ENCODE data around the gene LOXL4.
"Not testable (repeated sequence)": the region's sequence is repeated elsewhere in the genome, so short reads cannot be mapped to it uniquely, and the experiment has no call there.

Gene LOXL4

GRCh38 chr10:98246911-98247805 lies 20.8 kb downstream of the LOXL4 start:
- no peak for DNase-seq (ENCODE audit: low read depth in 2 of 3, low spot score in 2 of 3)

DNA sequence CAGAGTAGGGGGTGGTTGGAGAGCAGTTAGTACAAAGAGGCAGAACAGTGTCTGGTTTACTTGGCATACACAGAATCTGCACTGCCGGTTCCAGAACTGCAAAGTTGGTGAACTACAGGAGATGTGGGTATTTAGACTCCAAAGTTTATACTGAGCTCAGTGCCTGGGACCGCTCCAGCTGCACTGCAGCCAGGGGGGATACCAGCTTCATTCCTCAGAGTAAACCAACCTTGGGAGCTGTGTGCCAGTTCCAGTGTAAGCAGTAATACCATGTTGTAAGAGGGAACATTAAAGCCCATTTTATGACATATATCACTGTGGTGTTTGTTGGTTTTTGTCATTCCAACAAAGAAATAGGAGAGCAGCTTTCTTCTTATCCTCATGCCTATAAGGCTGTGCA lies 23.4 kb downstream of the LOXL4 start:
- no peak for DNase-seq (ENCODE audit: low read depth in 2 of 3, low spot score in 2 of 3)

DNA sequence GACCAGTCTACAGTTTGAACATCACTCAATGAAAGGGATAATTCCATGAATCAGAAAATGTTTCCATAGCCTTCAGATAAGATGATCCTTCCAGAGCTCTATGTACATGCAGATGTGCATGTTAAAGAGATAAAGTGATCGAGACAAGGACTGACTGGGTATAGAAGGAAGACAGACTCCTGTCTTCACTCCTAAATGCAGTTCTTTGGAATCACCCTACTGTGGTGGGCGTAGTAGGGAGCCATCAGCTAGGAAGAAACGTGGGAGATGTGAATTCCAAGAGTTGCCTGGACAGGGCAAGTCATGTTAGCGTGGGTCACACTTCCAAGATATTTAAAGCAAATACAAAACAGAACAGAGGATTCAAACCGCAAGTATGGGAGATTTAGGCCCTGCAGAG lies 23.9 kb downstream of the LOXL4 start:
- no peak for DNase-seq (ENCODE audit: low read depth in 2 of 3, low spot score in 2 of 3)

DNA sequence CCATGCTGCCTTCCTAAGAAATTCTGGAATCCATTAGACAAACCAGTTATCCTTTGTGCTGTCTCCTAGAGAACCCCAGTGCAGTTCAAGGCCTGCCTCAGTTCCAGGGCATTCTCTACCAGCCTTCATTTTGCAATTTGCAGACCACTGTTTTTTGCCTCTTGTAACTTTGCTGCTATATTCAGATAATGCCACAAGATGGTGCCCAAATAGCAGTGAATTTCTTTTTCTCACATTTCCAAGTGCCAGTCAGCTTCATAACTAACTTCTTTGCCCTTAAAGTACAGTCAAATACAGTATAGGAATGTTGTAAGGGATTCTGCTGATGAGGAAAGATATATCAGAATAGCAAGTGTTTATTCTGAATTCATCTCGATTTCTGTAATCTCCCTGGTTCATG lies 25.2 kb downstream of the LOXL4 start:
- DNase-seq (ENCODE audit: low read depth in 2 of 3, low spot score in 2 of 3): no peak

DNA sequence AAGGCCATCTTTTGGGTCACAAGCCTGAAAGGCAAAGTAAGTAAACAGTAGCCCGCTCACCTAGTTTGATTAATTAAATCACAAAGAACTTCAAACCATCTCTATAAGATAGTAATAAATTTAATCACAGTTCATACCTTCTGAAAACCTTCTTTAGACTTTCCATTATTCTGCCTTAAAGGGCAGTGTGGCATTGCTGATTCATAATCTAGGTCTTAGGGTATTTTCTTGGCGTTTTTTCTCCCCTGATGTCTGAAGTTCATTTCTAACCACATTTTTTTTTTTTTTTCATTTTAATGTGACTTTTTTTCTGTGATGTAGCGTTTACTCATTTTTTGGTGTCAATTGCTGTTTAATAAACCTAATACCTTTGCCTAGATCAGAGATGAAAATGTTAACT lies 27.5 kb downstream of the LOXL4 start:
- DNase-seq (ENCODE audit: low read depth in 2 of 3, low spot score in 2 of 3): no peak

- DNase-seq (ENCODE audit: low read depth in 2 of 3, low spot score in 2 of 3): no peak
Observed at GRCh38 chr10:98238391-98238790, 29.6 kb downstream of the LOXL4 start.

DNA sequence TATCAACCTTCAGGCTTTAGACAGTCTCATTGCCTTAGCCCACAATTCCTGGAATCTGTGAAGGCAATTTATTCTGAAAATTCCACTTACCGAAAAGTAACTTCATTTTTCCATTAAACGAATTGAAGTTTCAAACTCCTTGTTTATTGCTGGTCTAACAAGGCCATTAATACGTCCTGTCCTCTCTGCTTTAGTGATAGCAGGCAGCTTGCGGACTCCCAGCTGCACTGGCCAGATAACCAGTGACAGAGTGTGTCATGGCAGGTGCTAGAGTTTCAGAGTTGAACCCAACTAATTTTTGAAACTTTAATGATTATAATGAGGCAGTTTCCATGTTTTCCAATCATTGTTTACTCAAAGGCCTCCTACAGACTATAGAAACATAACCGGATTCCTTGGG lies 31.1 kb downstream of the LOXL4 start:
- no peak for DNase-seq (ENCODE audit: low read depth in 2 of 3, low spot score in 2 of 3)

DNA sequence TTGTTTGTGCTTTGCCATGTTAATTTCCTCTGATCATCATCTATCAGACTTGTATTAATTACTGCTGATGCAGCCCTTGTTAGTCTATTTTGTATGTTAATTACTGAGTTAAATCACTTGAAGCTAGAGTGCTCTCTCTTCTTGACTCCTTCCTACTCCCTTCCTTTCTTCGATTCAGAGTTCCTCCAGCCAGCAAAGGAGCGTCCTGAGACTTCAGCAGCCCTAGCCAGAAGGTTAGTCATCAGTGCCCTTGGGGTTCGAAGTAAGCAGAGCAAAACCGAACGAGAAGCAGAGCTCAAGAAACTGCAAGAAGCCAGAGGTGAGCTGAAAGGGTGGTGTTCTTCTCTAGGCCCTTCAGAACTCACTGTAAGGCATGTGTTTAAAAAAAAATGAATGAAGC lies 32.1 kb downstream of the LOXL4 start:
- no peak for DNase-seq (ENCODE audit: low read depth in 2 of 3, low spot score in 2 of 3)

GRCh38 chr10:98231417-98231816 lies 36.6 kb downstream of the LOXL4 start:
- DNase-seq (ENCODE audit: low read depth in 2 of 3, low spot score in 2 of 3): no peak

- not testable (repeated sequence) for DNase-seq (ENCODE audit: low read depth in 2 of 3, low spot score in 2 of 3)
Observed at GRCh38 chr10:98228266-98228665, 39.7 kb downstream of the LOXL4 start.

DNA sequence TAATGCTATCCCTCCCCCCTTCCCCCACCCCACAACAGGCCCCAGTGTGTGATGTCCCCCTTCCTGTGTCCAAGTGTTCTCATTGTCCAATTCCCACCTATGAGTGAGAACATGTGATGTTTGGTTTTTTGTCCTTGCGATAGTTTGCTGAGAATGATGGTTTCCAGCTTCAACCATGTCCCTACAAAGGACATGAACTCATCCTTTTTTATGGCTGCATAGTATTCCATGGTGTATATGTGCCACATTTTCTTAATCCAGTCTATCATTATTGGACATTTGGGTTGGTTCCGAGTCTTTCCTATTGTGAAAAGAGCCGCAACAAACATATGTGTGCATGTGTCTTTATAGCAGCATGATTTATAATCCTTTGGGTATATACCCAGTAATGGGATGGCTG lies 40.3 kb downstream of the LOXL4 start:
- not testable (repeated sequence) for DNase-seq (ENCODE audit: low read depth in 2 of 3, low spot score in 2 of 3)

- DNase-seq (ENCODE audit: low read depth in 2 of 3, low spot score in 2 of 3): no peak
Observed at GRCh38 chr10:98226508-98227144, 41.4 kb downstream of the LOXL4 start.

DNA sequence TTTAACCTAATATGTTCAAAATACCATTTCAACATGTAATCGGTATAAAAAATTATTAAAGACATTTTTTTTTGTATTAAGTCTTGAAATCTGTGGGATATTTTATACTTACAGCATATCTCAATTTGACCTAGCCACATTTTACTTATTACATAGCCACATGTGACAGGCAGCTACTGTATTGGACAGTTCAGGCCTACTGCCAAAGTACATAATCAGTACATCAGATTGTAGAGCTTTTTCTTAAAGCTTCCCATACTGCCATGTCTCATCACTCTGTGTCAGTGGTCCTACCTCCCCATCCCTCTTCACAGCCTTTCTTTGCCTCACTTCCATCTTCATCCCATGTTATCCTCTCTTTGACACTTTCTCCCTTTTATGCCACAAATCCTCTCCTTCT lies 43.0 kb downstream of the LOXL4 start:
- DNase-seq (ENCODE audit: low read depth in 2 of 3, low spot score in 2 of 3): no peak

GRCh38 chr10:98224509-98224908 lies 43.5 kb downstream of the LOXL4 start:
- no peak for DNase-seq (ENCODE audit: low read depth in 2 of 3, low spot score in 2 of 3)

GRCh38 chr10:98223874-98224273 lies 44.1 kb downstream of the LOXL4 start:
- no peak for DNase-seq (ENCODE audit: low read depth in 2 of 3, low spot score in 2 of 3)

GRCh38 chr10:98217801-98218200 lies 50.2 kb downstream of the LOXL4 start:
- DNase-seq (ENCODE audit: low read depth in 2 of 3, low spot score in 2 of 3): no peak

DNA sequence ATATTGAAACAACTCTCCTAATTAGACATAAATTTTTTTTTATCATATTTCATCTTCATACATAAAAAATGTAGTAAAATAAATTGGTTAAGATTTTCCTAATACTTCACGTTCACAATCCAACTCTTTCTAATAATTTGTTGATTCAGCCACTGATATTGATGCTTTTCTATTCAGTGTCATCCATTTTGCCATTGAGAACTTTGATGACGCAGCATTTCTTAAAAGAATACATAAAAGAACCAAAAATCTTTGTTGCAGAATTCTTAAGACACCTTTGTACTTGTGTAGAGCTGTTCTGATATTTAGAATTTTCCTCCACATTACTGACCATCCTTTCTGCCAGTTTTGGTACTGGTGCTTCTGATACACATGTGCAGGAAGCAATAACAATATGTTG lies 52.6 kb downstream of the LOXL4 start:
- no peak for DNase-seq (ENCODE audit: low read depth in 2 of 3, low spot score in 2 of 3)

DNA sequence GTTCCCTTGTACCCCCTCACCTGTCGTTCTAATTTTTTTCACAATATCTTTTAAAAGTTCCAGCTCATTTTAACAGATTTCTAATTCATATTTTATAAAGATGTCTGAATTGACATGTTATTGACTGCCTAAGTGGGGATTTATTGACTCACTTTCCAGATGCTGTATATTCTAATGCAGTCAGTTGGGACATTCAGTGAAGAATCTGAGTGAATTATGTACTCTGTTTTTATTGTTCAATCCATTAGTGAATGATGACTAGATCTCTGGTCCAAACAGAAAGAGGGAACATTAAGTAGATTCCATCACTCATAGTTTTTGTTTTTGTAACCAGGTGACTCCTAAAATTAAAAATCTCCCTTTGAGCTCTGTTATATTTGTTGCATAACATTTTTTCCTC lies 54.3 kb downstream of the LOXL4 start:
- DNase-seq (ENCODE audit: low read depth in 2 of 3, low spot score in 2 of 3): no peak

DNA sequence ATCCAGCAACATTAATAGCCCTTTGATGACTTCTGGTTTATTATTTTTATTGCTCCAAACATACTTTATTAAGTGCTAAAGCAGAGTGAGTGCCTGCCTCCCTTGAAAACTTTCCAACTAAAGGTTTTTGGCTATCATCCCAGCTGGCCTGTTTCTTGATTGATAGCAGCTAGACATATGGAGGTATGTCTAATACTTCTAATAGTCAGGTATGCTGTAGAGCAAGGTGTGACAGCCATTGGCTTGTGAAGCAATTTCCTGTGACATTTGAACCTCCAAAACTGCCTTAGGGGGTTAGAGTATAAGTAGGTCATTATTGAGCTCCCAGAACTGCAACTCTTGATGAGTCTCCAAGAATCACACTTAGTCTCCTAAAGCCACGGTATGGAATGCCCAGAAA lies 55.8 kb downstream of the LOXL4 start:
- no peak for DNase-seq (ENCODE audit: low read depth in 2 of 3, low spot score in 2 of 3)

DNA sequence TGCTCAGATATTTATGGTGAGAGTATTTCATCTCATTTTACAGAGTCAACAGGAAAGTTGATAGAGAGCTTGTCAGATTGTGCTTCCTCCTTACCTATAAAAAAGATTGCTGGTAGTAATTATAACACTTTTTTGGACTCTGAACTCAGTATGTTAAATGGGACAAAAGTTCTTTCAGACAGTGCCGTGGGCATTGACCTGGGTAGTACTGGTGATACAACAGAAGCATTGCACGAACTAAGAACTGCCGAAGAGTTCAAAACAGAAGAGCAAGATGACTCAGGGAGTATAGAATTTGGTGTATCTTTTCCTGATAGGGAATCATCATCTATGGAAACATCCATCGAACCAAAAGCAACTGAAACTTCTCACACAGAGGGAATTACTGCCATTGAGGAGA lies 58.6 kb downstream of the LOXL4 start:
- DNase-seq (ENCODE audit: low read depth in 2 of 3, low spot score in 2 of 3): no peak

DNA sequence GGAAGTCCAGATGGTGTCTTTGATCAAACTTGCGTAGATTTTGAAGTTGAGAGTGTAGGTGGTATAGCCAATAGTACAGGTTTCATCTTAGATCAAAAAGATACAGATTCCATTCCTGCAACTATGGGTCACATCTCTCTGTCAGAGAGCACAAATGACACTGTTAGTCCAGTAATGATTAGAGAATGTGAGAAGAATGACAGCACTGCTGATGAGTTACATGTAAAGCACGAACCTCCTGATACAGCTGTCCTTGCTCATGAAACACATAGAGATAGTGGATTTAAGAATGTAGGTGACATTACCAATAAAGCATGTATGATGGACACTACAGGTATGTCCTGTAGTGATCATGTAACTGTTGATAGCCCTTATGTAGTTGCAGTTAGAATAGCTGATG lies 59.1 kb downstream of the LOXL4 start:
- no peak for DNase-seq (ENCODE audit: low read depth in 2 of 3, low spot score in 2 of 3)

DNA sequence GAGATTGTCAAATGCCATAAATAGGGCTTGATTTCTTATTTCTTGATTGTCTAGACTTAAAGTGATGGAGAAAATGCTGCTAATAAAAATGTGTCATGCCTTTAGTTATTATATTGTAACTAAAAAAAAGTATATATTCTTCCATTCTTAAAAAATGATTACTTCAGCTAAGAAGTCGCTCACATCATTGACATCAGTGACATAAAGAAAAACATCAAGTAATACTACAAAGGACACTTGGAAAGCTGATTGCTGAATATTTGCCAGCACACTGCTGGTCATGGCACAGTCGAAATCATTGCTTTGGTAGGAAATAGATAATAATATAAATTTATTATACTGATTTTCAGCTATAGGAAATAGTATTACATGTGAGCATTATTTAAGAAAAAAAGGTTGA lies 62.6 kb downstream of the LOXL4 start:
- DNase-seq (ENCODE audit: low read depth in 2 of 3, low spot score in 2 of 3): no peak

GRCh38 chr10:98202378-98202777 lies 65.6 kb downstream of the LOXL4 start:
- DNase-seq (ENCODE audit: low read depth in 2 of 3, low spot score in 2 of 3): no peak
